GM12875 (cell line): Measurements from ENCODE around the gene RERE.
A peak's percentile ranks its signal among the peaks of the same experiment; 100 is the strongest.

Experiments
- H3K4me3 ChIP-seq: one replicate; pipeline ENCODE4 v1.5.1; 2011; ENCODE audit warnings: low read depth, low read length, control low read depth
- CTCF ChIP-seq: IDR thresholded peaks from 2 replicates; pipeline ENCODE4 v1.5.1; 2011; ENCODE audit warnings: low read depth, mild to moderate bottlenecking, control low read depth, inconsistent platforms, low read length, moderate library complexity, borderline replicate concordance; ENCODE audit not compliant: insufficient read depth

Gene RERE

GRCh38 chr1:8423692-8424538 is 393.5 kb downstream of the RERE start:
- peak overlapping the region; percentile 76 for H3K4me3 ChIP-seq
- TF ChIP-seq CTCF, result no peak

GRCh38 chr1:8423269-8423691 is 394.2 kb downstream of the RERE start:
- peak overlapping the region; percentile 76 for H3K4me3 ChIP-seq
- no peak for TF ChIP-seq CTCF

GRCh38 chr1:8422510-8423268 is 394.8 kb downstream of the RERE start:
- no peak for TF ChIP-seq CTCF
- peak overlapping the region; percentile 76 for H3K4me3 ChIP-seq

- no peak for TF ChIP-seq CTCF
- H3K4me3 ChIP-seq, result no peak overlapping the region
These were observed 395.7 kb downstream of the RERE start for GRCh38 chr1:8421721-8422120.

- no peak overlapping the region for H3K4me3 ChIP-seq
- no peak for TF ChIP-seq CTCF
These were observed 397.1 kb downstream of the RERE start for GRCh38 chr1:8420318-8420717.

- no peak overlapping the region for H3K4me3 ChIP-seq
These were observed 397.6 kb downstream of the RERE start for GRCh38 chr1:8419861-8420260.

More at GRCh38 chr1:8419861-8420260, 397.6 kb downstream of the RERE start:
- TF ChIP-seq CTCF, result no peak
